H9 (cell line): ENCODE results near the gene SCFD2. TPM values are rescaled to one million over a fixed set of nuclear protein-coding genes. Genes with fewer than 3 reads are reported as not detected.

ENCODE experiments used
- DNase-seq: peaks from one replicate; pipeline ENCODE4 v3.0.0-alpha.2; 2017
- H2AFZ ChIP-seq: one replicate; pipeline ENCODE4 v1.6.1; 2013; ENCODE audit warnings: mild to moderate bottlenecking, low read length, control low read depth, moderate library complexity
- H2AK5ac ChIP-seq: 2 replicates; pipeline ENCODE4 v1.6.1; 2013; ENCODE audit warnings: low read length, control low read depth, mixed read lengths; ENCODE audit not compliant: insufficient read length
- H2BK120ac ChIP-seq: one replicate; pipeline ENCODE4 v1.6.1; 2013; ENCODE audit warnings: low read depth, mild to moderate bottlenecking, low read length, control low read depth, inconsistent platforms; ENCODE audit not compliant: poor library complexity, severe bottlenecking
- H2BK12ac ChIP-seq: 2 replicates; pipeline ENCODE4 v1.6.1; 2013; ENCODE audit warnings: low read length, control low read depth, mixed read lengths, low read depth; ENCODE audit not compliant: insufficient read length
- H2BK15ac ChIP-seq: 2 replicates; pipeline ENCODE4 v1.6.1; 2013; ENCODE audit warnings: low read depth, low read length, control low read depth
- H2BK20ac ChIP-seq: one replicate; pipeline ENCODE4 v1.6.1; 2013; ENCODE audit warnings: low read depth, mild to moderate bottlenecking, low read length, control low read depth, inconsistent platforms; ENCODE audit not compliant: poor library complexity, severe bottlenecking
- H2BK5ac ChIP-seq: 2 replicates; pipeline ENCODE4 v1.6.1; 2013; ENCODE audit warnings: low read length, control low read depth, mixed read lengths; ENCODE audit not compliant: insufficient read length
- H3K14ac ChIP-seq: 2 replicates; pipeline ENCODE4 v1.6.1; 2013; ENCODE audit warnings: low read length, control low read depth; ENCODE audit not compliant: insufficient read depth
- H3K18ac ChIP-seq: 2 replicates; pipeline ENCODE4 v1.6.1; 2013; ENCODE audit warnings: low read depth, mild to moderate bottlenecking, mixed read lengths, low read length, control low read depth; ENCODE audit not compliant: insufficient read length
- H3K23ac ChIP-seq: 2 replicates; pipeline ENCODE4 v1.6.1; 2013; ENCODE audit warnings: low read length, control low read depth, mixed read lengths, low read depth; ENCODE audit not compliant: insufficient read length
- H3K23me2 ChIP-seq: 2 replicates; pipeline ENCODE4 v1.6.1; 2013; ENCODE audit warnings: low read depth, mild to moderate bottlenecking, mixed read lengths, low read length, control low read depth; ENCODE audit not compliant: insufficient read length, poor library complexity, severe bottlenecking
- H3K27ac ChIP-seq: 2 replicates; pipeline ENCODE4 v1.5.1; 2013; ENCODE audit warnings: low read length, control low read depth, mixed read lengths, low read depth; ENCODE audit not compliant: insufficient read length
- H3K27me3 ChIP-seq: 2 replicates; pipeline ENCODE4 v1.6.1; 2013; ENCODE audit warnings: low read length, control low read depth, inconsistent platforms; ENCODE audit not compliant: insufficient read depth
- H3K4ac ChIP-seq: 2 replicates; pipeline ENCODE4 v1.6.1; 2013; ENCODE audit warnings: low read depth, mild to moderate bottlenecking, control low read depth, inconsistent platforms, low read length, moderate library complexity
- H3K4me1 ChIP-seq: 2 replicates; pipeline ENCODE4 v1.6.1; 2013; ENCODE audit warnings: low read length, control low read depth, inconsistent platforms; ENCODE audit not compliant: insufficient read depth
- H3K4me2 ChIP-seq: 2 replicates; pipeline ENCODE4 v1.6.1; 2013; ENCODE audit warnings: low read length, control low read depth, mixed read lengths; ENCODE audit not compliant: insufficient read length, insufficient read depth
- H3K56ac ChIP-seq: 2 replicates; pipeline ENCODE4 v1.6.1; 2013; ENCODE audit warnings: low read depth, mild to moderate bottlenecking, mixed read lengths, low read length, control low read depth; ENCODE audit not compliant: insufficient read length
- H3K79me1 ChIP-seq: 2 replicates; pipeline ENCODE4 v1.6.1; 2013; ENCODE audit warnings: low read depth, mild to moderate bottlenecking, moderate library complexity, low read length, control low read depth, inconsistent platforms; ENCODE audit not compliant: insufficient read depth, poor library complexity, severe bottlenecking
- H3K79me2 ChIP-seq: 2 replicates; pipeline ENCODE4 v1.6.1; 2013; ENCODE audit warnings: low read length, control low read depth, inconsistent platforms; ENCODE audit not compliant: insufficient read depth
- H3K9ac ChIP-seq: 2 replicates; pipeline ENCODE4 v1.6.1; 2013; ENCODE audit warnings: low read length, control low read depth, mixed read lengths; ENCODE audit not compliant: insufficient read length; ENCODE audit errors: extremely low read depth
- H3K9me3 ChIP-seq: one replicate; pipeline ENCODE4 v1.6.1; 2013; ENCODE audit warnings: low read depth, low read length, inconsistent platforms; ENCODE audit not compliant: control insufficient read depth
- H3T11ph ChIP-seq: one replicate; pipeline ENCODE4 v1.6.1; 2013; ENCODE audit warnings: mild to moderate bottlenecking, low read length, control low read depth, inconsistent platforms
- H4K20me1 ChIP-seq: one replicate; pipeline ENCODE4 v1.6.1; 2013; ENCODE audit not compliant: control insufficient read depth, insufficient read length, insufficient read depth
- H4K5ac ChIP-seq: 2 replicates; pipeline ENCODE4 v1.6.1; 2013; ENCODE audit warnings: low read depth, mild to moderate bottlenecking, mixed read lengths, low read length, control low read depth; ENCODE audit not compliant: insufficient read length
- H4K8ac ChIP-seq: replicated peaks from 2 replicates; pipeline ENCODE4 v1.6.1; 2013; ENCODE audit warnings: low read length, control low read depth, mixed read lengths, low read depth; ENCODE audit not compliant: insufficient read length
- H4K91ac ChIP-seq: 2 replicates; pipeline ENCODE4 v1.6.1; 2013; ENCODE audit warnings: low read depth, mild to moderate bottlenecking, moderate library complexity, mixed read lengths, low read length, control low read depth; ENCODE audit not compliant: insufficient read length
- H3K27ac Mint-ChIP-seq, 3 experiments: 2 replicates in 2 of 3; 3 replicates in 1 of 3; pipeline ENCODE4 v1.8.0; 2020 to 2021; ENCODE audit warnings: mixed read lengths in 3 of 3, mild to moderate bottlenecking in 1 of 3, moderate library complexity in 1 of 3
- H3K27me3 Mint-ChIP-seq: 2 replicates; pipeline ENCODE4 v1.8.0; 2021; ENCODE audit warnings: low read depth, mild to moderate bottlenecking, moderate library complexity, mixed read lengths
- H3K36me3 Mint-ChIP-seq, 3 experiments: 2 replicates in 2 of 3; 3 replicates in 1 of 3; pipeline ENCODE4 v1.8.0; 2020 to 2021; ENCODE audit warnings: low read depth in 3 of 3, mixed read lengths in 3 of 3; ENCODE audit not compliant: insufficient read depth in 1 of 3
- H3K4me1 Mint-ChIP-seq, 2 experiments: 2 replicates each; pipeline ENCODE4 v1.8.0; 2020; ENCODE audit warnings: mixed read lengths in 2 of 2
- H3K4me3 Mint-ChIP-seq, 2 experiments: 2 replicates in 1 of 2; 3 replicates in 1 of 2; pipeline ENCODE4 v1.8.0; 2020 to 2021; ENCODE audit warnings: mild to moderate bottlenecking in 2 of 2, mixed read lengths in 2 of 2, moderate library complexity in 1 of 2
- H3K9me3 Mint-ChIP-seq, 2 experiments: 2 replicates in 1 of 2; 3 replicates in 1 of 2; pipeline ENCODE4 v1.8.0; 2020; ENCODE audit warnings: mild to moderate bottlenecking in 2 of 2, mixed read lengths in 2 of 2, moderate library complexity in 1 of 2
- CTCF ChIP-seq: fragments of 200-600 bp; sonication (generic); conservative IDR thresholded peaks from 3 replicates; pipeline ENCODE4 v1.8.0; 2021; ENCODE audit warnings: antibody characterized with exemption, mild to moderate bottlenecking
- WGBS: extraction: QIAGEN DNeasy Blood & Tissue Kit; methylation state at CpG from one replicate; pipeline ENCODE4 v1.1.7; 2013; ENCODE audit warnings: missing lambda C conversion rate, low lambda C conversion rate, mixed read lengths; ENCODE audit not compliant: insufficient read length; ENCODE audit errors: extremely low coverage; 5-methylcytosine and 5-hydroxymethylcytosine counted together
- total RNA-seq: library from RNA; stranded (reverse); gene quantifications from 2 replicates; pipeline ENCODE4 v1.2.1, GENCODE V29; 2021

SCFD2 gene
- total RNA-seq, 1 experiment from 2014 or later, result 10.1 TPM

- no peak for TF ChIP-seq CTCF
- no peaks in the 10 kb centered on the region for H3K23me2 ChIP-seq
Measured at GRCh38 chr4:53128706-53129357, 237.0 kb downstream of the SCFD2 start.

More at GRCh38 chr4:53128706-53129357, 237.0 kb downstream of the SCFD2 start:
- Mint-ChIP-seq H3K27me3 (no peaks in the 10 kb centered on the region), H3K4me1 (no peaks in the 10 kb centered on the region), H3K9me3 (no peaks in the 10 kb centered on the region), H3K4me3 (no peak overlapping the region), H3K27ac (no peak overlapping the region), H3K36me3 (no peaks in the 10 kb centered on the region)
- Histone ChIP-seq H2BK20ac (no peak overlapping the region), H2BK15ac (no peak overlapping the region), H3T11ph (no peak overlapping the region), H3K79me1 (no peaks in the 10 kb centered on the region), H3K27ac (no peak overlapping the region), H2AFZ (no peak overlapping the region), H3K79me2 (no peaks in the 10 kb centered on the region), H3K18ac (no peak overlapping the region), H4K20me1 (no peaks in the 10 kb centered on the region), H3K9ac (no peak overlapping the region), H2AK5ac (no peak overlapping the region), H3K27me3 (no peaks in the 10 kb centered on the region), H3K56ac (no peak overlapping the region), H3K23ac (no peak overlapping the region), H3K9me3 (no peaks in the 10 kb centered on the region), H3K14ac (no peak overlapping the region), H3K4ac (no peak overlapping the region), H4K91ac (no peak overlapping the region), H3K4me1 (no peaks in the 10 kb centered on the region), H3K4me2 (no peak overlapping the region), H4K5ac (no peak overlapping the region), H2BK12ac (no peak overlapping the region), H2BK120ac (no peak overlapping the region), H4K8ac (no peak overlapping the region), H2BK5ac (no peak overlapping the region)
- WGBS, result no CpG with 5 or more reads among the region's 2 CpGs
- no peak for DNase-seq
